ENCODE measurements around the gene TEX53. TPM values are rescaled to one million over a fixed set of nuclear protein-coding genes. Genes with fewer than 3 reads are reported as not detected.

TEX53 gene
- total RNA-seq = not detected in 2 replicates

DNA sequence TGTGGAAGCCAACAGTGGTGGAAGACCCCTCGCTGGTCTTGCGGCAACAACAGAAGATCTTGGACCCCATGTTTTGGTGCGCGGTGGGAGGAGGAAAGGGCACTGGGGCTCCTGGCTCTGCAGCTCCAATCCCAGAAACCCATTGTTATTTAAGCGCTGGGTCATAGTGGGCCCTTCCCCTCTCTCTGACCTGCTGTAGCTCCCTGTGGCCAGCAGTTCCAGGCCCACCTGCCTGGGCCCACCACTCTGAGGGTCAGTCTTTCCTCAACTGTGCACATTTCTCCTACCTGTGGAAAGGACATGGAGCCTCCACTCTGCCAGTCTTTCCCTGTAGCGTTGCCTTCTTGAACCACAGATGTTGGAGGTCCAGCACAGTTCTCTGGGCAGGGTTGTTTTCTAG lies at the start of gene TEX53:
TSS of gene TEX53 (minus strand) at position 101 of the 400 bp plus-strand sequence. CDS start at position 70, 31 bp downstream.

DNA sequence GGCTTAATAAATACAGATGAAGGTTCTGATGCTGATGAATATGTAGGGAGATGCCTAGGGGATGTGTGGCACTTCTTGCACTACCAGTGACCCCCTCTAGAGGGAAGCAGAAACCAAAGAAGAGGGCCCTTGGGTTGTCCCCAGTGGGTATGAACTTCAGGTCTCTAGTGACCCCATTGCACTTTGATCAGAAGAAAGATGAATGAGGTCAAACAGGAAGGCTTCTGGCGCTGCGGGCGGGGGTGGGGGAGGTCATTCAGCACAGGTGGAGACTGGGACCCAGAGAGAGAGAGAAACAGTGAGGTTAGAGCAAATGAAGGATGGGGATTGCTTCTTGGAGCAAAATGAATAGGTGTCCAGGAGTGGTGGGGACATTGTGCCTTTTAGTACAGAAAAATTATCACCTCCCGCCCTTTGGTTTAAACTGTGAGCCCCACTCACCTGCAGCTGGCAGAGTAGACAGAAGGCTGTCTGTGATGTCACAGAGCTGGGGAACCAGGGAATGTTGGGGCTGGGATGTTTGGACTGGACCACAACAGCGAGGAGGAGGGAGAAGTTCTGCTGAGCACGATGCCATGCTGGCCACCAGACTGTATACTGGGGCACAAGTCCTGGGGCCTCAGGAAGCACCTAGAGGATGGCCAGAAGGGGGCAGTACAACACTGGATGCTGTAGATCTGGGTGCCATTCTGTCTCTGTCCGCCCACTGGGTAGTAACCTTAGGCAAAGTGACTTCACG lies 24.2 kb upstream of the TEX53 start, which contains the start of gene TEX48:
TSS of gene TEX48 (minus strand) at position 599 of the 739 bp plus-strand sequence. CDS start 10,469 bp downstream, outside the sequence.

Other genes with a start within 250 kb of the TEX53 start
- gene WHRN, start 152.3 kb downstream of the TEX53 start, total RNA-seq = 2.3 and 2.7 TPM in 2 replicates
- gene ATP6V1G1, start 70.0 kb downstream of the TEX53 start, total RNA-seq = 123 and 203 TPM in 2 replicates
- 5.5 and 10.7 TPM in 2 replicates for gene TMEM268, start 46.5 kb downstream of the TEX53 start, total RNA-seq
- gene TEX48, start 24.4 kb upstream of the TEX53 start, total RNA-seq = not detected in 2 replicates
- gene TNFSF15, start 148.2 kb upstream of the TEX53 start, total RNA-seq = 0.32 and 3.0 TPM in 2 replicates